H9 (cell line): Measurements from ENCODE around the gene MIPOL1. TPM values are rescaled to one million over a fixed set of nuclear protein-coding genes. Genes with fewer than 3 reads are reported as not detected.
A peak's percentile ranks its signal among the peaks of the same experiment; 100 is the strongest.
"Not testable (repeated sequence)": the region's sequence is repeated elsewhere in the genome, so short reads cannot be mapped to it uniquely, and the experiment has no call there.

ENCODE experiments used
- DNase-seq: peaks from one replicate; pipeline ENCODE4 v3.0.0-alpha.2; 2017
- H2AFZ ChIP-seq: one replicate; pipeline ENCODE4 v1.6.1; 2013; ENCODE audit warnings: mild to moderate bottlenecking, low read length, control low read depth, moderate library complexity
- H2AK5ac ChIP-seq: 2 replicates; pipeline ENCODE4 v1.6.1; 2013; ENCODE audit warnings: low read length, control low read depth, mixed read lengths; ENCODE audit not compliant: insufficient read length
- H2BK120ac ChIP-seq: one replicate; pipeline ENCODE4 v1.6.1; 2013; ENCODE audit warnings: low read depth, mild to moderate bottlenecking, low read length, control low read depth, inconsistent platforms; ENCODE audit not compliant: poor library complexity, severe bottlenecking
- H2BK12ac ChIP-seq: 2 replicates; pipeline ENCODE4 v1.6.1; 2013; ENCODE audit warnings: low read length, control low read depth, mixed read lengths, low read depth; ENCODE audit not compliant: insufficient read length
- H2BK15ac ChIP-seq: 2 replicates; pipeline ENCODE4 v1.6.1; 2013; ENCODE audit warnings: low read depth, low read length, control low read depth
- H2BK20ac ChIP-seq: one replicate; pipeline ENCODE4 v1.6.1; 2013; ENCODE audit warnings: low read depth, mild to moderate bottlenecking, low read length, control low read depth, inconsistent platforms; ENCODE audit not compliant: poor library complexity, severe bottlenecking
- H2BK5ac ChIP-seq: 2 replicates; pipeline ENCODE4 v1.6.1; 2013; ENCODE audit warnings: low read length, control low read depth, mixed read lengths; ENCODE audit not compliant: insufficient read length
- H3K14ac ChIP-seq: 2 replicates; pipeline ENCODE4 v1.6.1; 2013; ENCODE audit warnings: low read length, control low read depth; ENCODE audit not compliant: insufficient read depth
- H3K18ac ChIP-seq: 2 replicates; pipeline ENCODE4 v1.6.1; 2013; ENCODE audit warnings: low read depth, mild to moderate bottlenecking, mixed read lengths, low read length, control low read depth; ENCODE audit not compliant: insufficient read length
- H3K23ac ChIP-seq: 2 replicates; pipeline ENCODE4 v1.6.1; 2013; ENCODE audit warnings: low read length, control low read depth, mixed read lengths, low read depth; ENCODE audit not compliant: insufficient read length
- H3K23me2 ChIP-seq: 2 replicates; pipeline ENCODE4 v1.6.1; 2013; ENCODE audit warnings: low read depth, mild to moderate bottlenecking, mixed read lengths, low read length, control low read depth; ENCODE audit not compliant: insufficient read length, poor library complexity, severe bottlenecking
- H3K27ac ChIP-seq: 2 replicates; pipeline ENCODE4 v1.5.1; 2013; ENCODE audit warnings: low read length, control low read depth, mixed read lengths, low read depth; ENCODE audit not compliant: insufficient read length
- H3K27me3 ChIP-seq: 2 replicates; pipeline ENCODE4 v1.6.1; 2013; ENCODE audit warnings: low read length, control low read depth, inconsistent platforms; ENCODE audit not compliant: insufficient read depth
- H3K4ac ChIP-seq: 2 replicates; pipeline ENCODE4 v1.6.1; 2013; ENCODE audit warnings: low read depth, mild to moderate bottlenecking, control low read depth, inconsistent platforms, low read length, moderate library complexity
- H3K4me1 ChIP-seq: 2 replicates; pipeline ENCODE4 v1.6.1; 2013; ENCODE audit warnings: low read length, control low read depth, inconsistent platforms; ENCODE audit not compliant: insufficient read depth
- H3K4me2 ChIP-seq: 2 replicates; pipeline ENCODE4 v1.6.1; 2013; ENCODE audit warnings: low read length, control low read depth, mixed read lengths; ENCODE audit not compliant: insufficient read length, insufficient read depth
- H3K56ac ChIP-seq: 2 replicates; pipeline ENCODE4 v1.6.1; 2013; ENCODE audit warnings: low read depth, mild to moderate bottlenecking, mixed read lengths, low read length, control low read depth; ENCODE audit not compliant: insufficient read length
- H3K79me1 ChIP-seq: 2 replicates; pipeline ENCODE4 v1.6.1; 2013; ENCODE audit warnings: low read depth, mild to moderate bottlenecking, moderate library complexity, low read length, control low read depth, inconsistent platforms; ENCODE audit not compliant: insufficient read depth, poor library complexity, severe bottlenecking
- H3K79me2 ChIP-seq: 2 replicates; pipeline ENCODE4 v1.6.1; 2013; ENCODE audit warnings: low read length, control low read depth, inconsistent platforms; ENCODE audit not compliant: insufficient read depth
- H3K9ac ChIP-seq: 2 replicates; pipeline ENCODE4 v1.6.1; 2013; ENCODE audit warnings: low read length, control low read depth, mixed read lengths; ENCODE audit not compliant: insufficient read length; ENCODE audit errors: extremely low read depth
- H3K9me3 ChIP-seq: one replicate; pipeline ENCODE4 v1.6.1; 2013; ENCODE audit warnings: low read depth, low read length, inconsistent platforms; ENCODE audit not compliant: control insufficient read depth
- H3T11ph ChIP-seq: one replicate; pipeline ENCODE4 v1.6.1; 2013; ENCODE audit warnings: mild to moderate bottlenecking, low read length, control low read depth, inconsistent platforms
- H4K20me1 ChIP-seq: one replicate; pipeline ENCODE4 v1.6.1; 2013; ENCODE audit not compliant: control insufficient read depth, insufficient read length, insufficient read depth
- H4K5ac ChIP-seq: 2 replicates; pipeline ENCODE4 v1.6.1; 2013; ENCODE audit warnings: low read depth, mild to moderate bottlenecking, mixed read lengths, low read length, control low read depth; ENCODE audit not compliant: insufficient read length
- H4K8ac ChIP-seq: replicated peaks from 2 replicates; pipeline ENCODE4 v1.6.1; 2013; ENCODE audit warnings: low read length, control low read depth, mixed read lengths, low read depth; ENCODE audit not compliant: insufficient read length
- H4K91ac ChIP-seq: 2 replicates; pipeline ENCODE4 v1.6.1; 2013; ENCODE audit warnings: low read depth, mild to moderate bottlenecking, moderate library complexity, mixed read lengths, low read length, control low read depth; ENCODE audit not compliant: insufficient read length
- H3K27ac Mint-ChIP-seq, 3 experiments: 2 replicates in 2 of 3; 3 replicates in 1 of 3; pipeline ENCODE4 v1.8.0; 2020 to 2021; ENCODE audit warnings: mixed read lengths in 3 of 3, mild to moderate bottlenecking in 1 of 3, moderate library complexity in 1 of 3
- H3K27me3 Mint-ChIP-seq: 2 replicates; pipeline ENCODE4 v1.8.0; 2021; ENCODE audit warnings: low read depth, mild to moderate bottlenecking, moderate library complexity, mixed read lengths
- H3K36me3 Mint-ChIP-seq, 3 experiments: 2 replicates in 2 of 3; 3 replicates in 1 of 3; pipeline ENCODE4 v1.8.0; 2020 to 2021; ENCODE audit warnings: low read depth in 3 of 3, mixed read lengths in 3 of 3; ENCODE audit not compliant: insufficient read depth in 1 of 3
- H3K4me1 Mint-ChIP-seq, 2 experiments: 2 replicates each; pipeline ENCODE4 v1.8.0; 2020; ENCODE audit warnings: mixed read lengths in 2 of 2
- H3K4me3 Mint-ChIP-seq, 2 experiments: 2 replicates in 1 of 2; 3 replicates in 1 of 2; pipeline ENCODE4 v1.8.0; 2020 to 2021; ENCODE audit warnings: mild to moderate bottlenecking in 2 of 2, mixed read lengths in 2 of 2, moderate library complexity in 1 of 2
- H3K9me3 Mint-ChIP-seq, 2 experiments: 2 replicates in 1 of 2; 3 replicates in 1 of 2; pipeline ENCODE4 v1.8.0; 2020; ENCODE audit warnings: mild to moderate bottlenecking in 2 of 2, mixed read lengths in 2 of 2, moderate library complexity in 1 of 2
- CTCF ChIP-seq: fragments of 200-600 bp; sonication (generic); conservative IDR thresholded peaks from 3 replicates; pipeline ENCODE4 v1.8.0; 2021; ENCODE audit warnings: antibody characterized with exemption, mild to moderate bottlenecking
- WGBS: extraction: QIAGEN DNeasy Blood & Tissue Kit; methylation state at CpG from one replicate; pipeline ENCODE4 v1.1.7; 2013; ENCODE audit warnings: missing lambda C conversion rate, low lambda C conversion rate, mixed read lengths; ENCODE audit not compliant: insufficient read length; ENCODE audit errors: extremely low coverage; 5-methylcytosine and 5-hydroxymethylcytosine counted together
- total RNA-seq: library from RNA; stranded (reverse); gene quantifications from 2 replicates; pipeline ENCODE4 v1.2.1, GENCODE V29; 2021

Gene MIPOL1
- total RNA-seq, 1 experiment from 2014 or later = 15.6 TPM

- not testable (repeated sequence) for H4K8ac ChIP-seq, H2BK12ac ChIP-seq, H3K9me3 Mint-ChIP-seq, H3K4me3 Mint-ChIP-seq, DNase-seq, H3K4ac ChIP-seq, H2BK5ac ChIP-seq, H4K5ac ChIP-seq, H2AFZ ChIP-seq, H2BK20ac ChIP-seq, H3K27me3 ChIP-seq, H2BK15ac ChIP-seq, H3K9me3 ChIP-seq, H3K23me2 ChIP-seq, H3K36me3 Mint-ChIP-seq, H3K18ac ChIP-seq, H3T11ph ChIP-seq, H3K14ac ChIP-seq, H2AK5ac ChIP-seq, H4K20me1 ChIP-seq, H3K79me1 ChIP-seq, H3K4me1 ChIP-seq, H3K79me2 ChIP-seq, H3K9ac ChIP-seq, H4K91ac ChIP-seq, H3K23ac ChIP-seq, H3K56ac ChIP-seq, H2BK120ac ChIP-seq, H3K4me2 ChIP-seq, H3K4me1 Mint-ChIP-seq, H3K27ac ChIP-seq
- WGBS = no CpG with 5 or more reads among the region's 9 CpGs
- Mint-ChIP-seq H3K27ac (peak overlapping the region in 1 of 3 experiments; percentile 35; a peak in 1 of 7 replicates), H3K27me3 (peaks cover 27% of the 10 kb centered on the region)
- TF ChIP-seq CTCF = peak; percentile 28; the same call in 1 of the 3 replicates
Observed at GRCh38 chr14:37187840-37188577, 9.7 kb upstream of the MIPOL1 start.

DNA sequence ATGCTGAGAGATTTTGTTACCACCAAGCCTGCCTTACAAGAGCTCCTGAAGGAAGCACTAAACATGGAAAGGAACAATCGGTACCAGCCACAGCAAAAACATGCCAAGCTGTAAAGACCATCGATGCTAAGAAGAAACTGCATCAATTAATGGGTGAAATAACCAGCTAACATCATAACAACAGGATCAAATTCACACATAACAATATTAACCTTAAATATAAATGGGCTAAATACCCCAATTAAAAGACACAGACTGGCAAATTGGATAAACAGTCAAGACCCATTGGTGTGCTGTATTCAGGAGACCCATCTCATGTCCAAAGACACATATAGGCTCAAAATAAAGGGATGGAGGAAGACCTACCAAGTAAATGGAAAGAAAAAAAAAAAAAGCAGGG is 8.0 kb upstream of the MIPOL1 start:
- not testable (repeated sequence) for H2BK20ac ChIP-seq, H4K91ac ChIP-seq, H3K4me1 ChIP-seq, H2AFZ ChIP-seq, DNase-seq, H2BK120ac ChIP-seq, H3K14ac ChIP-seq, H3K79me2 ChIP-seq, H3K36me3 Mint-ChIP-seq, H4K20me1 ChIP-seq, H3K4me3 Mint-ChIP-seq, H3K4me1 Mint-ChIP-seq, H3K4ac ChIP-seq, H3T11ph ChIP-seq, H3K27me3 ChIP-seq, H3K9me3 Mint-ChIP-seq, H2BK5ac ChIP-seq, H3K27ac ChIP-seq, H2BK12ac ChIP-seq, H2BK15ac ChIP-seq, H2AK5ac ChIP-seq, H4K8ac ChIP-seq, H3K9me3 ChIP-seq, H3K27ac Mint-ChIP-seq, H3K18ac ChIP-seq, H4K5ac ChIP-seq, H3K79me1 ChIP-seq, H3K23ac ChIP-seq, H3K9ac ChIP-seq, H3K23me2 ChIP-seq, H3K56ac ChIP-seq, H3K4me2 ChIP-seq
- no CpG with 5 or more reads among the region's 2 CpGs for WGBS
- H3K27me3 Mint-ChIP-seq = peaks cover 27% of the 10 kb centered on the region
